ACC112 (cell line): ENCODE results near the gene ELF5.

ENCODE experiments used
- H2AFZ ChIP-seq: fragments of 200-600 bp; sonication (generic); one replicate; pipeline ENCODE4 v1.6.0; 2017; ENCODE audit warnings: antibody characterized with exemption, low read length; ENCODE audit not compliant: unreplicated experiment
- H3K27ac ChIP-seq: fragments of 200-600 bp; sonication (generic); 2 replicates; pipeline ENCODE4 v1.5.1; 2014; ENCODE audit warnings: low read depth, mild to moderate bottlenecking, antibody characterized with exemption, low read length, moderate library complexity
- H3K27me3 ChIP-seq: fragments of 200-600 bp; sonication (generic); 2 replicates; pipeline ENCODE4 v1.6.1; 2014; ENCODE audit warnings: mild to moderate bottlenecking, antibody characterized with exemption, low read length, moderate library complexity, mixed read lengths; ENCODE audit not compliant: insufficient read depth
- H3K36me3 ChIP-seq: fragments of 200-600 bp; sonication (generic); 2 replicates; pipeline ENCODE4 v1.6.1; 2016; ENCODE audit warnings: mild to moderate bottlenecking, antibody characterized with exemption, low read length, moderate library complexity, mixed read lengths; ENCODE audit not compliant: insufficient read depth
- H3K4me1 ChIP-seq: fragments of 200-600 bp; sonication (generic); one replicate; pipeline ENCODE4 v1.6.1; 2016; ENCODE audit warnings: low read length, mixed read lengths; ENCODE audit not compliant: insufficient read depth, unreplicated experiment, control insufficient read depth
- H3K4me3 ChIP-seq: fragments of 200-600 bp; sonication (generic); 2 replicates; pipeline ENCODE4 v1.5.1; 2014; ENCODE audit warnings: mild to moderate bottlenecking, low read depth, low read length
- H3K79me2 ChIP-seq: fragments of 200-600 bp; sonication (generic); one replicate; pipeline ENCODE4 v1.6.0; 2016; ENCODE audit warnings: low read length; ENCODE audit not compliant: control insufficient read depth, unreplicated experiment, insufficient read depth

The ELF5 gene

GRCh38 chr11:34522188-34522587 lies 8.6 kb upstream of the ELF5 start:
- Histone ChIP-seq H3K79me2 (no peaks in the 10 kb centered on the region), H3K36me3 (no peaks in the 10 kb centered on the region), H3K4me3 (no peak overlapping the region), H3K4me1 (no peaks in the 10 kb centered on the region), H3K27me3 (peaks cover 9% of the 10 kb centered on the region; the same call in 1 of the 2 replicates), H3K27ac (no peak overlapping the region), H2AFZ (no peak overlapping the region)

GRCh38 chr11:34521265-34521664 lies 7.7 kb upstream of the ELF5 start:
- H3K36me3 ChIP-seq = no peaks in the 10 kb centered on the region
- H3K27ac ChIP-seq = no peak overlapping the region
- H3K27me3 ChIP-seq = peaks cover 9% of the 10 kb centered on the region; the same call in 1 of the 2 replicates
- H3K4me1 ChIP-seq = no peaks in the 10 kb centered on the region
- H3K4me3 ChIP-seq = no peak overlapping the region
- H2AFZ ChIP-seq = no peak overlapping the region
- no peaks in the 10 kb centered on the region for H3K79me2 ChIP-seq

DNA sequence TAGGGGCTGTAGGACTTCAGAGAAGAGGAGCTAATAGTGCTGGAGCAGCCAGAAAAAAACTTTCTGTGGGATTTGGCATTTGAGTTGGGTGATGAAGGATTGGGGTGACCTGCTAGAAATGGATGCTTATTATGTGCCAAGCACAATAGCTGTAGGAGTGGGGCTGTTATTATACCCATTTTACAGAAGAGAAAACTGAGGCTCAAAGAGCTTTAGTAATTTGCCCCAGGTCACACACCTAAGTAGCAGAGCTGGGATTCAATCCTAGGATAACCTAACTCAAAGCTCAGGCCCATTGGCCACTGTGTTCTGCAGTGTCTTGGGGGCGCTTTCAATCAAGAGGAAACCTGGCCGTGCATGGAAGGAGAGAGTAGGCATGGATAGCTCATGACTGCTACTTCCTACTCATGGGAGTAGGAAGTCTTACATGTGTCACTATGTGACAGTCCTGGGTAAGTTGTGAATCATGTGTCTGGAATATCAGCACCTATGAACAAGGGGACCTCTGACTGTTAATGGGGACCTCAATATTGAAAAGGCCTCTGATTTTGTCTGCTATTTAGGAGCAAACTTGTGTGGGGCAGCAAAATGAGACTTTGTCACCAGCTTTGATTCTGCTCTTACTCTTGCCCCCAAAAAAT lies 6.1 kb upstream of the ELF5 start:
- no peak overlapping the region for H3K4me3 ChIP-seq
- no peak overlapping the region for H3K27ac ChIP-seq
- peaks cover 9% of the 10 kb centered on the region; the same call in 1 of the 2 replicates for H3K27me3 ChIP-seq
- no peak overlapping the region for H2AFZ ChIP-seq
- no peaks in the 10 kb centered on the region for H3K36me3 ChIP-seq
- no peaks in the 10 kb centered on the region for H3K4me1 ChIP-seq
- H3K79me2 ChIP-seq = no peaks in the 10 kb centered on the region

GRCh38 chr11:34516247-34517040 lies 2.9 kb upstream of the ELF5 start:
- no peaks in the 10 kb centered on the region for H3K79me2 ChIP-seq

DNA sequence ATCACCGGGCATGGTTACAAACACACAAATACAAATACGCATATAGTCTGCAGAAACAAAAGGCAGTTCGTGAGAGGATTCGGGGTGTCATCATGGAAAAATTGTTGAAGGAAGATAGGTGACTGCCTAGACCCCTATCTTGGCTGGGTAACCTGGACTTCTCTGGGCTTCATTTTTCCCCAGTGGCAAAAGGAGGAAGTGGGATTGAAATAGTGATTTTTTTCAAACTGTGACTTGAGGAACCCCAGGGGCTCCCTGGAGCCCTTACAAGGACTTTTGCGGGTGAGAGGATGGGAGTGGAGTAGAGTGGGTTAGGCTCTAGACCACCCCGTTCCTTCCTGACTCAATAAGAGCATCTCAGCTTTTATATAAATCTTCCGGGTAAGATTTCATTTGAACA lies 1.0 kb upstream of the ELF5 start:
- peak overlapping the region; percentile 38 for H2AFZ ChIP-seq
- H3K27ac ChIP-seq = no peak overlapping the region
- H3K27me3 ChIP-seq = peaks cover 9% of the 10 kb centered on the region; the same call in 1 of the 2 replicates
- no peak overlapping the region for H3K4me3 ChIP-seq
- H3K36me3 ChIP-seq = no peaks in the 10 kb centered on the region
- no peaks in the 10 kb centered on the region for H3K4me1 ChIP-seq
- no peaks in the 10 kb centered on the region for H3K79me2 ChIP-seq

More at GRCh38 chr11:34516247-34517040, 2.9 kb upstream of the ELF5 start:
- no peak overlapping the region for H3K4me3 ChIP-seq
- no peak overlapping the region for H3K27ac ChIP-seq
- H2AFZ ChIP-seq = no peak overlapping the region
- H3K27me3 ChIP-seq = peaks cover 9% of the 10 kb centered on the region; the same call in 1 of the 2 replicates
- H3K36me3 ChIP-seq = no peaks in the 10 kb centered on the region
- H3K4me1 ChIP-seq = no peaks in the 10 kb centered on the region

GRCh38 chr11:34512840-34513681 lies 533 bp downstream of the ELF5 start:
- no peak overlapping the region for H3K27ac ChIP-seq
- H2AFZ ChIP-seq = peak overlapping the region; percentile 43
- H3K4me3 ChIP-seq = no peak overlapping the region
- no peaks in the 10 kb centered on the region for H3K4me1 ChIP-seq
- H3K27me3 ChIP-seq = peaks cover 6% of the 10 kb centered on the region; the same call in 1 of the 2 replicates
- no peaks in the 10 kb centered on the region for H3K36me3 ChIP-seq
- H3K79me2 ChIP-seq = no peaks in the 10 kb centered on the region

GRCh38 chr11:34510673-34511072 lies 2.9 kb downstream of the ELF5 start:
- no peaks in the 10 kb centered on the region for H3K36me3 ChIP-seq

GRCh38 chr11:34510218-34510617 lies 3.4 kb downstream of the ELF5 start:
- H3K4me3 ChIP-seq = no peak overlapping the region
- no peaks in the 10 kb centered on the region for H3K4me1 ChIP-seq
- no peak overlapping the region for H3K27ac ChIP-seq
- no peaks in the 10 kb centered on the region for H3K79me2 ChIP-seq
- H3K36me3 ChIP-seq = no peaks in the 10 kb centered on the region
- no peak overlapping the region for H2AFZ ChIP-seq
- no peaks in the 10 kb centered on the region for H3K27me3 ChIP-seq

More at GRCh38 chr11:34510673-34511072, 2.9 kb downstream of the ELF5 start:
- no peaks in the 10 kb centered on the region for H3K79me2 ChIP-seq
- H3K27ac ChIP-seq = no peak overlapping the region
- no peaks in the 10 kb centered on the region for H3K4me1 ChIP-seq
- H3K4me3 ChIP-seq = no peak overlapping the region
- H3K27me3 ChIP-seq = no peaks in the 10 kb centered on the region
- H2AFZ ChIP-seq = no peak overlapping the region

GRCh38 chr11:34509336-34509876 lies 4.2 kb downstream of the ELF5 start:
- H3K4me1 ChIP-seq = no peaks in the 10 kb centered on the region
- H2AFZ ChIP-seq = no peak overlapping the region
- H3K36me3 ChIP-seq = no peaks in the 10 kb centered on the region
- no peaks in the 10 kb centered on the region for H3K79me2 ChIP-seq
- H3K27me3 ChIP-seq = no peaks in the 10 kb centered on the region
- H3K4me3 ChIP-seq = no peak overlapping the region
- H3K27ac ChIP-seq = no peak overlapping the region

DNA sequence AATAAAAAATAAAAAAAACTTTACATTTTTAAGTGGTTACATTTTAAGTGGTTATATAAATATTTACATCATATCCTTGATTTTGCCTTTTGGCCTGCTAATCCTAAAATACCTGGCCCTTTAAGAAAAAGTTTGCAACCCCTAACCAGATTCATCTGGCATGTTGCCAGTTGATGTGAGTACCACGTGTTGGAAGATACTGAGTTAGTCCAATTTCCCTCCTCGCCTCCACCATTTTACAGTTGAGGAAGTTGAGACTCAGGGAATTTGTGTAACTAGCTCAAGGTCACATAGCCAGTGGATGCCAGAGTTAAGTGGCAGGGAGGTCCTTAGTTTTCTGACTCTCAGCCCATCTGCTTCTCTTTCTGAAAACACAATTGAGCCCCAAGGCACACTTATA lies 5.1 kb downstream of the ELF5 start:
- no peaks in the 10 kb centered on the region for H3K79me2 ChIP-seq
- no peaks in the 10 kb centered on the region for H3K4me1 ChIP-seq
- no peaks in the 10 kb centered on the region for H3K36me3 ChIP-seq
- H2AFZ ChIP-seq = no peak overlapping the region
- H3K4me3 ChIP-seq = no peak overlapping the region
- no peaks in the 10 kb centered on the region for H3K27me3 ChIP-seq
- no peak overlapping the region for H3K27ac ChIP-seq
